ENCODE data around the gene IGHMBP2. TPM values are rescaled to one million over a fixed set of nuclear protein-coding genes. Genes with fewer than 3 reads are reported as not detected.

IGHMBP2 gene
- total and polyA plus RNA-seq, 9 of the 15 experiments (the other 6 are each of a cell fraction or from before 2014, with no cell fraction given): 1.6 to 24.8 (median 14.5) TPM

DNA sequence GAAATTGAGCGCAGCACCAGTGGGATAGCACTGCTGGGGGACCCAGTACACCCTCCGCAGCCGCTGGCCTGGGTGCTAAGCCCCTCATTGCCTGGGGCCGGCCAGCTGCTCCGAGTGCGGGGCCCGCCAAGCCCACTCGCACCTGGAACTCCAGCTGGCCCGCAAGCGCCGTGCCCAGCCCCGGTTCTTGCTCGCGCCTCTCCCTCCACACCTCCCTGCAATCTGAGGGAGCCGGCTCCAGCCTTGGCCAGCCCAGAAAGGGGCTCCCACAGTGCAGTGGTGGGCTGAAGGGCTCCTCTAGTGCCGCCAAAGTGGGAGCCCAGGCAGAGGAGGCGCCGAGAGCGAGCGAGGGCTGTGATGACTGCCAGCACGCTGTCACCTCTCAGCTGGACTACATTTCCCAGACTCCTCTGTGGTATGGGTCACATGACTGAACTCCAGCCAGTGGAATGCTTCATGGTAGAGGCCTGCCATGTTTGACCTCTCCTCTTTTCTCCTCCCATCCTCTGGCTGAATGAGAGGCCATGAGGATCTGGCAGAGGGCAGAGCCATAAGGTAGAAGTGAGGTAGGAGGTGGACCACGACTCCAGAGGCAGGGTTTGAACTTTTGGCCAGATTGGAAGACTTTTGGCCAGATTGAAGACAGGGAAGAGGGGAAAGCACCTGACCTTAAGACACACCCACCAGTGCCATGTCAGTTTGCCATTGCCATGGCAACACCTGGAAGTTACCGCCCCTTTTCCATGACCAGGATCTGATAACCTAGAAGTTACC is 70.9 kb downstream of the IGHMBP2 start:
- WGBS (ENCODE audit: insufficient coverage, low coverage, missing lambda C conversion rate): 51% methylated on average over 16 of the region's 23 CpGs
- H3K27me3 ChIP-seq (ENCODE audit: control insufficient read depth in 2 of 2, insufficient read depth in 2 of 2, low read length in 2 of 2): peaks cover 25 to 42% of the 10 kb centered on the region in 2 experiments
- no peaks in the 10 kb centered on the region for H4K20me1 ChIP-seq (replicated peaks; ENCODE audit: control insufficient read depth, insufficient read depth, low read length)
- peak overlapping the region; percentile 1; the same call in 1 of the 2 replicates for H3K4me2 ChIP-seq (ENCODE audit: insufficient read depth, low read length)
- H3K9me3 ChIP-seq (replicated peaks; ENCODE audit: control insufficient read depth, insufficient read depth, low read depth, low read length): no peaks in the 10 kb centered on the region
- CTCF ChIA-PET (ENCODE audit: low intra/inter-chr PET ratio): no interaction called here
- H3K79me2 ChIP-seq (ENCODE audit: control insufficient read depth, insufficient read depth, low read length): no peaks in the 10 kb centered on the region
- BruUV-seq (replicated peaks): no TSS peak
- ATAC-seq (peak; percentile 100), DNase-seq (ENCODE audit: extremely low read depth in 1 of 4, low spot score in 3 of 4) (peak; percentile 69 to 76 (median 71)), FAIRE-seq (peak; percentile 91)
- intact Hi-C loops (cut with micrococcal nuclease) (no loop called here), in situ Hi-C loops (cut with MboI) (no loop called here)
- H3K9me1 ChIP-seq (ENCODE audit: control insufficient read depth, insufficient read depth, low read length): no peaks in the 10 kb centered on the region
- H3K36me3 ChIP-seq (ENCODE audit: control insufficient read depth, insufficient read depth, low read length): no peaks in the 10 kb centered on the region
- POLR2A ChIA-PET: interaction anchor here (0.6 kb wide), 1 partner anchor 9 kb away, joined by 3 read pairs; no protein-coding TSS in a partner anchor
- H3K27ac ChIP-seq (ENCODE audit: extremely low read depth, low read depth, low read length): no peak overlapping the region
- H3K4me1 ChIP-seq (replicated peaks in 1 of 2; ENCODE audit: control insufficient read depth in 2 of 2, insufficient read depth in 2 of 2, low read length in 2 of 2): peaks cover 5 to 8% of the 10 kb centered on the region in 2 experiments; a peak in 3 of 5 replicates
- peak overlapping the region; percentile 94 for H2AFZ ChIP-seq (ENCODE audit: low read depth, low read length)
- H3K4me3 ChIP-seq: no peak overlapping the region
- H3K9ac ChIP-seq (ENCODE audit: insufficient read depth in 1 of 2, low read depth in 2 of 2, low read length in 2 of 2): no peak overlapping the region
- TF ChIP-seq, protein P1, sequence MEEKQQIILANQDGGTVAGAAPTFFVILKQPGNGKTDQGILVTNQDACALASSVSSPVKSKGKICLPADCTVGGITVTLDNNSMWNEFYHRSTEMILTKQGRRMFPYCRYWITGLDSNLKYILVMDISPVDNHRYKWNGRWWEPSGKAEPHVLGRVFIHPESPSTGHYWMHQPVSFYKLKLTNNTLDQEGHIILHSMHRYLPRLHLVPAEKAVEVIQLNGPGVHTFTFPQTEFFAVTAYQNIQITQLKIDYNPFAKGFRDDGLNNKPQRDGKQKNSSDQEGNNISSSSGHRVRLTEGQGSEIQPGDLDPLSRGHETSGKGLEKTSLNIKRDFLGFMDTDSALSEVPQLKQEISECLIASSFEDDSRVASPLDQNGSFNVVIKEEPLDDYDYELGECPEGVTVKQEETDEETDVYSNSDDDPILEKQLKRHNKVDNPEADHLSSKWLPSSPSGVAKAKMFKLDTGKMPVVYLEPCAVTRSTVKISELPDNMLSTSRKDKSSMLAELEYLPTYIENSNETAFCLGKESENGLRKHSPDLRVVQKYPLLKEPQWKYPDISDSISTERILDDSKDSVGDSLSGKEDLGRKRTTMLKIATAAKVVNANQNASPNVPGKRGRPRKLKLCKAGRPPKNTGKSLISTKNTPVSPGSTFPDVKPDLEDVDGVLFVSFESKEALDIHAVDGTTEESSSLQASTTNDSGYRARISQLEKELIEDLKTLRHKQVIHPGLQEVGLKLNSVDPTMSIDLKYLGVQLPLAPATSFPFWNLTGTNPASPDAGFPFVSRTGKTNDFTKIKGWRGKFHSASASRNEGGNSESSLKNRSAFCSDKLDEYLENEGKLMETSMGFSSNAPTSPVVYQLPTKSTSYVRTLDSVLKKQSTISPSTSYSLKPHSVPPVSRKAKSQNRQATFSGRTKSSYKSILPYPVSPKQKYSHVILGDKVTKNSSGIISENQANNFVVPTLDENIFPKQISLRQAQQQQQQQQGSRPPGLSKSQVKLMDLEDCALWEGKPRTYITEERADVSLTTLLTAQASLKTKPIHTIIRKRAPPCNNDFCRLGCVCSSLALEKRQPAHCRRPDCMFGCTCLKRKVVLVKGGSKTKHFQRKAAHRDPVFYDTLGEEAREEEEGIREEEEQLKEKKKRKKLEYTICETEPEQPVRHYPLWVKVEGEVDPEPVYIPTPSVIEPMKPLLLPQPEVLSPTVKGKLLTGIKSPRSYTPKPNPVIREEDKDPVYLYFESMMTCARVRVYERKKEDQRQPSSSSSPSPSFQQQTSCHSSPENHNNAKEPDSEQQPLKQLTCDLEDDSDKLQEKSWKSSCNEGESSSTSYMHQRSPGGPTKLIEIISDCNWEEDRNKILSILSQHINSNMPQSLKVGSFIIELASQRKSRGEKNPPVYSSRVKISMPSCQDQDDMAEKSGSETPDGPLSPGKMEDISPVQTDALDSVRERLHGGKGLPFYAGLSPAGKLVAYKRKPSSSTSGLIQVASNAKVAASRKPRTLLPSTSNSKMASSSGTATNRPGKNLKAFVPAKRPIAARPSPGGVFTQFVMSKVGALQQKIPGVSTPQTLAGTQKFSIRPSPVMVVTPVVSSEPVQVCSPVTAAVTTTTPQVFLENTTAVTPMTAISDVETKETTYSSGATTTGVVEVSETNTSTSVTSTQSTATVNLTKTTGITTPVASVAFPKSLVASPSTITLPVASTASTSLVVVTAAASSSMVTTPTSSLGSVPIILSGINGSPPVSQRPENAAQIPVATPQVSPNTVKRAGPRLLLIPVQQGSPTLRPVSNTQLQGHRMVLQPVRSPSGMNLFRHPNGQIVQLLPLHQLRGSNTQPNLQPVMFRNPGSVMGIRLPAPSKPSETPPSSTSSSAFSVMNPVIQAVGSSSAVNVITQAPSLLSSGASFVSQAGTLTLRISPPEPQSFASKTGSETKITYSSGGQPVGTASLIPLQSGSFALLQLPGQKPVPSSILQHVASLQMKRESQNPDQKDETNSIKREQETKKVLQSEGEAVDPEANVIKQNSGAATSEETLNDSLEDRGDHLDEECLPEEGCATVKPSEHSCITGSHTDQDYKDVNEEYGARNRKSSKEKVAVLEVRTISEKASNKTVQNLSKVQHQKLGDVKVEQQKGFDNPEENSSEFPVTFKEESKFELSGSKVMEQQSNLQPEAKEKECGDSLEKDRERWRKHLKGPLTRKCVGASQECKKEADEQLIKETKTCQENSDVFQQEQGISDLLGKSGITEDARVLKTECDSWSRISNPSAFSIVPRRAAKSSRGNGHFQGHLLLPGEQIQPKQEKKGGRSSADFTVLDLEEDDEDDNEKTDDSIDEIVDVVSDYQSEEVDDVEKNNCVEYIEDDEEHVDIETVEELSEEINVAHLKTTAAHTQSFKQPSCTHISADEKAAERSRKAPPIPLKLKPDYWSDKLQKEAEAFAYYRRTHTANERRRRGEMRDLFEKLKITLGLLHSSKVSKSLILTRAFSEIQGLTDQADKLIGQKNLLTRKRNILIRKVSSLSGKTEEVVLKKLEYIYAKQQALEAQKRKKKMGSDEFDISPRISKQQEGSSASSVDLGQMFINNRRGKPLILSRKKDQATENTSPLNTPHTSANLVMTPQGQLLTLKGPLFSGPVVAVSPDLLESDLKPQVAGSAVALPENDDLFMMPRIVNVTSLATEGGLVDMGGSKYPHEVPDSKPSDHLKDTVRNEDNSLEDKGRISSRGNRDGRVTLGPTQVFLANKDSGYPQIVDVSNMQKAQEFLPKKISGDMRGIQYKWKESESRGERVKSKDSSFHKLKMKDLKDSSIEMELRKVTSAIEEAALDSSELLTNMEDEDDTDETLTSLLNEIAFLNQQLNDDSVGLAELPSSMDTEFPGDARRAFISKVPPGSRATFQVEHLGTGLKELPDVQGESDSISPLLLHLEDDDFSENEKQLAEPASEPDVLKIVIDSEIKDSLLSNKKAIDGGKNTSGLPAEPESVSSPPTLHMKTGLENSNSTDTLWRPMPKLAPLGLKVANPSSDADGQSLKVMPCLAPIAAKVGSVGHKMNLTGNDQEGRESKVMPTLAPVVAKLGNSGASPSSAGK (IDR thresholded peaks at IDR 0.05): peak; percentile 39; the same call in 1 of the 2 replicates
